HEK293 (cell line): ENCODE data around the gene RHOD.

Source experiments
- CTCF ChIA-PET: fragments of 350-600 bp; formaldehyde crosslinking; extraction: SDS; loops from one replicate; lab custom pipeline; 2021; ENCODE audit warnings: antibody characterized with exemption; lab: Yijun Ruan, JAX
- POLR2A ChIA-PET: fragments of 300-600 bp; formaldehyde crosslinking; extraction: SDS; loops from one replicate; lab custom pipeline; 2020; ENCODE audit warnings: antibody characterized with exemption, inconsistent platforms; lab: Yijun Ruan, JAX
- H3K27ac ChIP-seq: fragments of 200-500 bp; sonication (Bioruptor generic); 2 replicates; pipeline ENCODE4 v1.5.1; 2014; ENCODE audit warnings: low read depth, low read length, control low read depth, inconsistent platforms; ENCODE audit errors: extremely low read depth
- H3K36me3 ChIP-seq, 2 experiments: fragments of 200-500 bp in 1 of 2; sonication (Bioruptor generic) in 1 of 2; 1 replicate in 1 of 2; 2 replicates in 1 of 2; pipeline ENCODE4 v1.5.1; 2014 to 2017; ENCODE audit warnings: inconsistent platforms in 2 of 2, low read length in 2 of 2; ENCODE audit not compliant: control insufficient read depth in 2 of 2, insufficient read depth in 1 of 2
- H3K4me1 ChIP-seq: fragments of 200-500 bp; sonication (Bioruptor generic); 2 replicates; pipeline ENCODE4 v1.5.1; 2014; ENCODE audit warnings: mild to moderate bottlenecking, low read length, inconsistent platforms; ENCODE audit not compliant: control insufficient read depth, insufficient read depth
- H3K4me3 ChIP-seq: 2 replicates; pipeline ENCODE4 v1.5.1; 2011; ENCODE audit warnings: low read depth, mild to moderate bottlenecking, control low read depth, low read length, moderate library complexity
- H3K9me3 ChIP-seq: fragments of 200-500 bp; sonication (Bioruptor generic); 2 replicates; pipeline ENCODE4 v1.5.1; 2014; ENCODE audit warnings: low read depth, low read length, inconsistent platforms; ENCODE audit not compliant: control insufficient read depth, insufficient read depth
- BCL11A ChIP-seq: fragments of 450-650 bp; formaldehyde crosslinking; IDR thresholded peaks from 2 replicates; pipeline ENCODE4 v1.5.1; 2016; ENCODE audit warnings: low read depth, missing biosample characterization, missing genetic modification characterization
- ELK4 ChIP-seq: IDR thresholded peaks from 2 replicates; pipeline ENCODE4 v1.6.1; 2011; ENCODE audit warnings: mild to moderate bottlenecking, low read depth, low read length, borderline replicate concordance
- HOXC10 ChIP-seq: sonication (generic); formaldehyde crosslinking; IDR thresholded peaks from 2 replicates; pipeline ENCODE4 v1.8.1; 2023; ENCODE audit warnings: mild to moderate bottlenecking, missing genetic modification reagents
- KLF1 ChIP-seq: fragments of 450-650 bp; formaldehyde crosslinking; IDR thresholded peaks from 2 replicates; pipeline ENCODE4 v1.5.1; 2016; ENCODE audit warnings: missing biosample characterization, missing genetic modification characterization
- KLF16 ChIP-seq: fragments of 450-650 bp; formaldehyde crosslinking; IDR thresholded peaks from 2 replicates; pipeline ENCODE4 v1.5.1; 2017; ENCODE audit warnings: missing biosample characterization, missing genetic modification characterization
- KLF7 ChIP-seq: fragments of 450-650 bp; formaldehyde crosslinking; IDR thresholded peaks from 2 replicates; pipeline ENCODE4 v1.5.1; 2016; ENCODE audit warnings: missing biosample characterization, missing genetic modification characterization, borderline replicate concordance
- MYNN ChIP-seq: fragments of 450-650 bp; formaldehyde crosslinking; IDR thresholded peaks from 2 replicates; pipeline ENCODE4 v1.5.1; 2016; ENCODE audit warnings: missing biosample characterization, missing genetic modification characterization, borderline replicate concordance
- TCF7L2 ChIP-seq: IDR thresholded peaks from 2 replicates; pipeline ENCODE4 v1.6.1; 2011; ENCODE audit warnings: low read depth, mild to moderate bottlenecking, inconsistent platforms, low read length, moderate library complexity, borderline replicate concordance
- ZBTB49 ChIP-seq: fragments of 450-650 bp; formaldehyde crosslinking; IDR thresholded peaks from 2 replicates; pipeline ENCODE4 v1.5.1; 2016; ENCODE audit warnings: missing biosample characterization, missing genetic modification characterization, low read depth
- ZBTB7A ChIP-seq: fragments of 450-650 bp; formaldehyde crosslinking; IDR thresholded peaks from 2 replicates; pipeline ENCODE4 v1.5.1; 2016; ENCODE audit warnings: low read depth, missing biosample characterization, missing genetic modification characterization
- ZBTB8A ChIP-seq: fragments of 450-650 bp; formaldehyde crosslinking; IDR thresholded peaks from 2 replicates; pipeline ENCODE4 v1.5.1; 2016; ENCODE audit warnings: missing biosample characterization, missing genetic modification characterization
- ZFP3 ChIP-seq: fragments of 450-650 bp; formaldehyde crosslinking; IDR thresholded peaks from 2 replicates; pipeline ENCODE4 v1.5.1; 2016; ENCODE audit warnings: low read depth, missing biosample characterization, missing genetic modification characterization
- ZFP41 ChIP-seq: fragments of 450-650 bp; formaldehyde crosslinking; IDR thresholded peaks from 2 replicates; pipeline ENCODE4 v1.5.1; 2016; ENCODE audit warnings: missing biosample characterization, missing genetic modification characterization, borderline replicate concordance
- ZNF2 ChIP-seq: fragments of 450-650 bp; formaldehyde crosslinking; IDR thresholded peaks from 2 replicates; pipeline ENCODE4 v1.5.1; 2016; ENCODE audit warnings: missing biosample characterization, missing genetic modification characterization
- ZNF24 ChIP-seq: fragments of 450-650 bp; formaldehyde crosslinking; IDR thresholded peaks from 2 replicates; pipeline ENCODE4 v1.5.1; 2016; ENCODE audit warnings: missing biosample characterization, missing genetic modification characterization
- ZNF274 ChIP-seq, 2 experiments: fragments of 200-500 bp in 1 of 2; fragments of 450-650 bp in 1 of 2; sonication (Bioruptor generic) in 1 of 2; formaldehyde crosslinking in 1 of 2; IDR thresholded peaks; 2 replicates each; pipeline versions ENCODE4 v1.5.1 to v1.6.1; 2014 to 2016; ENCODE audit warnings: borderline replicate concordance in 1 of 2, inconsistent platforms in 1 of 2, low read length in 1 of 2, missing biosample characterization in 1 of 2, missing genetic modification characterization in 1 of 2
- ZNF335 ChIP-seq: fragments of 450-650 bp; formaldehyde crosslinking; conservative IDR thresholded peaks from 2 replicates; pipeline ENCODE4 v1.5.1; 2016; ENCODE audit warnings: missing biosample characterization, missing genetic modification characterization
- ZNF350 ChIP-seq: fragments of 450-650 bp; formaldehyde crosslinking; IDR thresholded peaks from 2 replicates; pipeline ENCODE4 v1.5.0; 2017; ENCODE audit warnings: missing biosample characterization, mild to moderate bottlenecking, missing genetic modification characterization
- ZNF37A ChIP-seq: fragments of 450-650 bp; IDR thresholded peaks from 2 replicates; pipeline ENCODE4 v1.5.1; 2018; ENCODE audit warnings: missing biosample characterization, missing genetic modification characterization
- ZNF404 ChIP-seq: fragments of 450-650 bp; formaldehyde crosslinking; IDR thresholded peaks from 2 replicates; pipeline ENCODE4 v1.5.1; 2017; ENCODE audit warnings: missing biosample characterization, missing genetic modification characterization
- ZNF48 ChIP-seq: fragments of 450-650 bp; formaldehyde crosslinking; IDR thresholded peaks from 2 replicates; pipeline ENCODE4 v1.5.1; 2016; ENCODE audit warnings: missing biosample characterization, missing genetic modification characterization
- ZNF529 ChIP-seq: fragments of 450-650 bp; formaldehyde crosslinking; IDR thresholded peaks from 2 replicates; pipeline ENCODE4 v1.5.1; 2017; ENCODE audit warnings: missing genetic modification characterization, missing biosample characterization; ENCODE audit not compliant: insufficient replicate concordance
- ZNF571 ChIP-seq: fragments of 450-650 bp; formaldehyde crosslinking; IDR thresholded peaks from 2 replicates; pipeline ENCODE4 v1.5.0; 2017; ENCODE audit warnings: missing biosample characterization, missing genetic modification characterization
- ZNF600 ChIP-seq: fragments of 450-650 bp; formaldehyde crosslinking; IDR thresholded peaks from 2 replicates; pipeline ENCODE4 v1.5.1; 2016; ENCODE audit warnings: missing biosample characterization, missing genetic modification characterization
- ZNF621 ChIP-seq: fragments of 450-650 bp; formaldehyde crosslinking; IDR thresholded peaks from 2 replicates; pipeline ENCODE4 v1.5.1; 2017; ENCODE audit warnings: missing biosample characterization, missing genetic modification characterization
- ZNF629 ChIP-seq: fragments of 450-650 bp; formaldehyde crosslinking; IDR thresholded peaks from 2 replicates; pipeline ENCODE4 v1.5.1; 2017; ENCODE audit warnings: missing biosample characterization, missing genetic modification characterization
- ZNF664 ChIP-seq: fragments of 450-650 bp; formaldehyde crosslinking; IDR thresholded peaks from 2 replicates; pipeline ENCODE4 v1.5.1; 2016; ENCODE audit warnings: missing biosample characterization, missing genetic modification characterization
- ZNF670 ChIP-seq: fragments of 450-650 bp; formaldehyde crosslinking; IDR thresholded peaks from 2 replicates; pipeline ENCODE4 v1.5.1; 2016; ENCODE audit warnings: missing biosample characterization, missing genetic modification characterization, low read depth
- ZNF677 ChIP-seq: fragments of 450-650 bp; IDR thresholded peaks from 2 replicates; pipeline ENCODE4 v1.5.0; 2018; ENCODE audit warnings: missing biosample characterization, mild to moderate bottlenecking, missing genetic modification characterization, moderate library complexity
- ZNF701 ChIP-seq: fragments of 450-650 bp; formaldehyde crosslinking; IDR thresholded peaks from 2 replicates; pipeline ENCODE4 v1.5.1; 2016; ENCODE audit warnings: missing biosample characterization, missing genetic modification characterization
- ZNF776 ChIP-seq: fragments of 450-650 bp; formaldehyde crosslinking; IDR thresholded peaks from 2 replicates; pipeline ENCODE4 v1.5.0; 2017; ENCODE audit warnings: missing biosample characterization, missing genetic modification characterization, borderline replicate concordance
- ZNF792 ChIP-seq: fragments of 450-650 bp; formaldehyde crosslinking; IDR thresholded peaks from 2 replicates; pipeline ENCODE4 v1.5.1; 2016; ENCODE audit warnings: missing biosample characterization, missing genetic modification characterization
- ZNF837 ChIP-seq: fragments of 450-650 bp; formaldehyde crosslinking; IDR thresholded peaks from 2 replicates; pipeline ENCODE4 v1.5.1; 2016; ENCODE audit warnings: missing biosample characterization, missing genetic modification characterization
- ZNF843 ChIP-seq: fragments of 450-650 bp; formaldehyde crosslinking; IDR thresholded peaks from 2 replicates; pipeline ENCODE4 v1.5.1; 2016; ENCODE audit warnings: missing biosample characterization, missing genetic modification characterization
- ZSCAN18 ChIP-seq: fragments of 450-650 bp; formaldehyde crosslinking; IDR thresholded peaks from 2 replicates; pipeline ENCODE4 v1.5.1; 2016; ENCODE audit warnings: missing biosample characterization, missing genetic modification characterization

The RHOD gene

GRCh38 chr11:67052891-67053290 is 3.8 kb upstream of the RHOD start (continued):
- no peak for TF ChIP-seq ZBTB49 (tag by site-specific recombination)

GRCh38 chr11:67053896-67054329 is 2.7 kb upstream of the RHOD start:
- Histone ChIP-seq H3K4me3 (no peak overlapping the region), H3K4me1 (peaks cover 9% of the 10 kb centered on the region), H3K9me3 (no peaks in the 10 kb centered on the region), H3K36me3 (no peaks in the 10 kb centered on the region), H3K27ac (no peak overlapping the region)
- ChIA-PET POLR2A (interaction anchor here (1.0 to 3.3 kb wide), 3 partner anchors 32 to 186 kb away, joined by 3 to 16 read pairs (median 7); partner anchors contain the start of gene SYT12), CTCF (interaction anchor here (0.6 to 5.0 kb wide), 26 partner anchors 9 to 541 kb away, joined by 3 to 23 read pairs (median 4); partner anchors contain the start of gene AIP)
- no peak for TF ChIP-seq ZFP3 (tag by site-specific recombination)
- no peak for TF ChIP-seq ZNF664 (tag by site-specific recombination)
- TF ChIP-seq KLF1 (tag by site-specific recombination), result no peak
- peak; percentile 93 for TF ChIP-seq ZNF335
- no peak for TF ChIP-seq ZNF274 (IDR thresholded peaks at IDR 0.05; ENCODE audit: low read length)
- no peak for TF ChIP-seq ZNF274 (tag by site-specific recombination; IDR thresholded peaks at IDR 0.05; ENCODE audit: borderline replicate concordance)
- no peak for TF ChIP-seq ZNF701 (tag by site-specific recombination)
- no peak for TF ChIP-seq ELK4
- TF ChIP-seq ZNF529 (tag by site-specific recombination), result no peak
- no peak for TF ChIP-seq ZNF37A (tag by site-specific recombination)
- TF ChIP-seq ZFP41, result no peak
- no peak for TF ChIP-seq BCL11A (tag by site-specific recombination)
- TF ChIP-seq MYNN (tag by site-specific recombination), result no peak
- no peak for TF ChIP-seq ZSCAN18 (tag by site-specific recombination)
- no peak for TF ChIP-seq ZNF404 (tag by site-specific recombination)
- TF ChIP-seq HOXC10 (CRISPR knock-in tag), result no peak
- TF ChIP-seq ZNF2 (tag by site-specific recombination), result peak; percentile 37; the same call in 1 of the 2 replicates
- no peak for TF ChIP-seq ZNF600
- TF ChIP-seq KLF16 (tag by site-specific recombination), result no peak
- TF ChIP-seq ZNF677, result no peak
- no peak for TF ChIP-seq ZNF48 (tag by site-specific recombination)
- TF ChIP-seq ZBTB7A (tag by site-specific recombination), result no peak
- TF ChIP-seq ZNF629 (tag by site-specific recombination), result no peak
- TF ChIP-seq ZNF792 (tag by site-specific recombination), result no peak
- TF ChIP-seq KLF7, result no peak
- no peak for TF ChIP-seq ZNF843 (tag by site-specific recombination)
- TF ChIP-seq ZNF350, result no peak
- TF ChIP-seq ZNF776, result no peak
- TF ChIP-seq ZNF621 (tag by site-specific recombination), result no peak
- TF ChIP-seq ZNF837 (tag by site-specific recombination), result no peak
- no peak for TF ChIP-seq ZNF670 (tag by site-specific recombination)
- no peak for TF ChIP-seq ZBTB8A (tag by site-specific recombination)
- TF ChIP-seq ZNF24 (tag by site-specific recombination), result no peak
- TF ChIP-seq ZNF571 (tag by site-specific recombination), result no peak
- TF ChIP-seq TCF7L2, result no peak
